HFFc6 (cell line): ENCODE results near the gene RBM33. TPM values are rescaled to one million over a fixed set of nuclear protein-coding genes. Genes with fewer than 3 reads are reported as not detected.

Experiments
- DNase-seq: peaks from one replicate; pipeline ENCODE4 v3.0.0-alpha.2; 2018
- H3K27ac Mint-ChIP-seq: 2 replicates; pipeline ENCODE4 v1.8.0; 2020; ENCODE audit warnings: mild to moderate bottlenecking, mixed read lengths
- H3K27me3 Mint-ChIP-seq: 2 replicates; pipeline ENCODE4 v1.8.0; 2021; ENCODE audit warnings: mild to moderate bottlenecking, moderate library complexity, mixed read lengths; ENCODE audit not compliant: insufficient read depth
- H3K36me3 Mint-ChIP-seq: 2 replicates; pipeline ENCODE4 v1.8.0; 2021; ENCODE audit warnings: low read depth, mixed read lengths
- H3K4me1 Mint-ChIP-seq: 2 replicates; pipeline ENCODE4 v1.8.0; 2020; ENCODE audit warnings: low read depth, mixed read lengths
- H3K4me3 Mint-ChIP-seq: 2 replicates; pipeline ENCODE4 v1.8.0; 2020; ENCODE audit warnings: mild to moderate bottlenecking, moderate library complexity, mixed read lengths
- H3K9me3 Mint-ChIP-seq: 2 replicates; pipeline ENCODE4 v1.8.0; 2020; ENCODE audit warnings: mild to moderate bottlenecking, mixed read lengths
- CTCF ChIP-seq: fragments of 200-600 bp; sonication (generic); IDR thresholded peaks from 2 replicates; pipeline ENCODE4 v1.5.0; 2021; ENCODE audit warnings: antibody characterized with exemption, mild to moderate bottlenecking
- total RNA-seq, 6 experiments: library from RNA; stranded (reverse); fragmentation: NEBNext Ultra II Directional; extraction: Animal tissue kit (Norgen Biotek cat#: 25700); gene quantifications; 2 replicates in 1 of 6; 3 replicates in 5 of 6; pipeline ENCODE4 v1.2.3, GENCODE V29; 2021

RBM33 gene
- total RNA-seq, 6 experiments from 2014 or later = 31.5 to 38.9 (median 34.5) TPM

GRCh38 chr7:155715111-155715805 lies 70.8 kb downstream of the RBM33 start:
- Mint-ChIP-seq H3K9me3 (no peaks in the 10 kb centered on the region), H3K36me3 (peaks cover 32% of the 10 kb centered on the region), H3K4me1 (no peaks in the 10 kb centered on the region; the same call in 1 of the 2 replicates), H3K4me3 (no peak overlapping the region), H3K27ac (no peak overlapping the region), H3K27me3 (no peaks in the 10 kb centered on the region; the same call in 1 of the 2 replicates)
- no peak for DNase-seq
- no peak for TF ChIP-seq CTCF

GRCh38 chr7:155717010-155717744 lies 72.7 kb downstream of the RBM33 start:
- Mint-ChIP-seq H3K27ac (no peak overlapping the region), H3K36me3 (peaks cover 19% of the 10 kb centered on the region), H3K27me3 (no peaks in the 10 kb centered on the region; the same call in 1 of the 2 replicates), H3K4me3 (no peak overlapping the region), H3K4me1 (no peaks in the 10 kb centered on the region; the same call in 1 of the 2 replicates), H3K9me3 (no peaks in the 10 kb centered on the region)
- TF ChIP-seq CTCF = no peak
- no peak for DNase-seq

GRCh38 chr7:155721056-155721455 lies 76.6 kb downstream of the RBM33 start:
- no peaks in the 10 kb centered on the region for H3K4me1 Mint-ChIP-seq
- DNase-seq = no peak
- TF ChIP-seq CTCF = no peak
- no peak overlapping the region for H3K27ac Mint-ChIP-seq
- no peaks in the 10 kb centered on the region for H3K27me3 Mint-ChIP-seq
- H3K36me3 Mint-ChIP-seq = no peaks in the 10 kb centered on the region
- H3K4me3 Mint-ChIP-seq = no peak overlapping the region
- no peaks in the 10 kb centered on the region for H3K9me3 Mint-ChIP-seq

GRCh38 chr7:155722118-155722517 lies 77.7 kb downstream of the RBM33 start:
- H3K4me3 Mint-ChIP-seq = no peak overlapping the region
- H3K9me3 Mint-ChIP-seq = no peaks in the 10 kb centered on the region
- no peak overlapping the region for H3K27ac Mint-ChIP-seq
- no peaks in the 10 kb centered on the region for H3K4me1 Mint-ChIP-seq
- TF ChIP-seq CTCF = no peak
- no peak for DNase-seq
- H3K27me3 Mint-ChIP-seq = no peaks in the 10 kb centered on the region
- H3K36me3 Mint-ChIP-seq = no peaks in the 10 kb centered on the region

GRCh38 chr7:155722936-155723335 lies 78.5 kb downstream of the RBM33 start:
- no peaks in the 10 kb centered on the region for H3K27me3 Mint-ChIP-seq
- H3K27ac Mint-ChIP-seq = no peak overlapping the region
- no peak for TF ChIP-seq CTCF
- H3K4me3 Mint-ChIP-seq = no peak overlapping the region
- no peaks in the 10 kb centered on the region for H3K9me3 Mint-ChIP-seq
- no peak for DNase-seq
- H3K4me1 Mint-ChIP-seq = no peaks in the 10 kb centered on the region
- no peaks in the 10 kb centered on the region for H3K36me3 Mint-ChIP-seq
